Uterus (tissue), 4 donors: Measurements from ENCODE around the gene HMX2. TPM values are rescaled to one million over a fixed set of nuclear protein-coding genes. Genes with fewer than 3 reads are reported as not detected.

Experiments used
- DNase-seq, 2 donors: peaks; one replicate each; pipeline ENCODE4 v3.0.0-alpha.2; 2019 to 2020
- H3K27ac ChIP-seq, 2 donors: fragments of 200-600 bp; sonication (generic); 1 replicate in 1 of 2; 2 replicates in 1 of 2; pipeline ENCODE4 v1.5.1; 2016 to 2018
- H3K27me3 ChIP-seq, 2 donors: fragments of 200-600 bp; sonication (generic); one replicate each; pipeline ENCODE4 v1.5.1; 2018 to 2019; ENCODE audit warnings: control low read depth in 1 of 2
- H3K36me3 ChIP-seq, 2 donors: fragments of 200-600 bp; sonication (generic); one replicate each; pipeline ENCODE4 v1.5.1; 2019; ENCODE audit warnings: control low read depth in 1 of 2
- H3K4me1 ChIP-seq, 2 donors: fragments of 200-600 bp; sonication (generic); one replicate each; pipeline ENCODE4 v1.5.1; 2018 to 2019; ENCODE audit warnings: control low read depth in 1 of 2
- H3K4me3 ChIP-seq, 2 donors: fragments of 200-600 bp; sonication (generic); 1 replicate in 1 of 2; 2 replicates in 1 of 2; pipeline ENCODE4 v1.5.1; 2018 to 2019; ENCODE audit warnings: mild to moderate bottlenecking in 1 of 2
- H3K9me3 ChIP-seq, 2 donors: fragments of 200-600 bp; sonication (generic); one replicate each; pipeline ENCODE4 v1.5.1; 2019; ENCODE audit warnings: control low read depth in 1 of 2
- POLR2A ChIP-seq, 2 donors: fragments of 450-650 bp; IDR thresholded peaks; one replicate each; pipeline ENCODE4 v1.6.1; 2016; ENCODE audit warnings: antibody characterized with exemption in 2 of 2, mild to moderate bottlenecking in 1 of 2, moderate library complexity in 1 of 2
- intact Hi-C: fragments of 100-400 bp; cut with DNase I; formaldehyde crosslinking; loops from one replicate; pipeline ENCODE4 v1.15.1; 2023; ENCODE audit warnings: low total_unique reads
- total RNA-seq, 4 donors: library from RNA; depleted of rRNA in 3 of 4; stranded (reverse); fragments of >200 nt in 3 of 4; gene quantifications; one replicate each; pipeline versions ENCODE4 v1.1.0 to v1.2.4, GENCODE V29; 2014 to 2023
- TF ChIP-seq, protein P1 (sequence below), 4 experiments: fragments of 200-600 bp in 2 of 4; fragments of 450-650 bp in 2 of 4; sonication (generic) in 2 of 4; IDR thresholded peaks; one replicate each; pipeline ENCODE4 v1.5.1; 2016 to 2019; ENCODE audit warnings: antibody characterized with exemption in 4 of 4, mild to moderate bottlenecking in 2 of 4, moderate library complexity in 1 of 4
- donor health status: DM: yes; HTN: yes; CAD: no.

HMX2 gene
- total RNA-seq, 4 donors from 2014 or later = not detected

- H3K4me3 ChIP-seq = no peak overlapping the region
- no peaks in the 10 kb centered on the region for H3K36me3 ChIP-seq
- no peak overlapping the region for H3K27ac ChIP-seq
- TF ChIP-seq POLR2A (IDR thresholded peaks at IDR 0.05) = no peak
- TF ChIP-seq, protein P1, sequence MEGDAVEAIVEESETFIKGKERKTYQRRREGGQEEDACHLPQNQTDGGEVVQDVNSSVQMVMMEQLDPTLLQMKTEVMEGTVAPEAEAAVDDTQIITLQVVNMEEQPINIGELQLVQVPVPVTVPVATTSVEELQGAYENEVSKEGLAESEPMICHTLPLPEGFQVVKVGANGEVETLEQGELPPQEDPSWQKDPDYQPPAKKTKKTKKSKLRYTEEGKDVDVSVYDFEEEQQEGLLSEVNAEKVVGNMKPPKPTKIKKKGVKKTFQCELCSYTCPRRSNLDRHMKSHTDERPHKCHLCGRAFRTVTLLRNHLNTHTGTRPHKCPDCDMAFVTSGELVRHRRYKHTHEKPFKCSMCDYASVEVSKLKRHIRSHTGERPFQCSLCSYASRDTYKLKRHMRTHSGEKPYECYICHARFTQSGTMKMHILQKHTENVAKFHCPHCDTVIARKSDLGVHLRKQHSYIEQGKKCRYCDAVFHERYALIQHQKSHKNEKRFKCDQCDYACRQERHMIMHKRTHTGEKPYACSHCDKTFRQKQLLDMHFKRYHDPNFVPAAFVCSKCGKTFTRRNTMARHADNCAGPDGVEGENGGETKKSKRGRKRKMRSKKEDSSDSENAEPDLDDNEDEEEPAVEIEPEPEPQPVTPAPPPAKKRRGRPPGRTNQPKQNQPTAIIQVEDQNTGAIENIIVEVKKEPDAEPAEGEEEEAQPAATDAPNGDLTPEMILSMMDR (IDR thresholded peaks at IDR 0.05) = no peak
- DNase-seq = no peak
- H3K4me1 ChIP-seq = peaks cover 0 to 34% of the 10 kb centered on the region in 2 donors
- intact Hi-C loops = loop anchor here (10.0 kb wide), 1 partner anchor 415 kb away; no protein-coding TSS in a partner anchor
- H3K9me3 ChIP-seq = no peaks in the 10 kb centered on the region
- peaks cover 30 to 94% of the 10 kb centered on the region in 2 donors for H3K27me3 ChIP-seq
These were observed 8.3 kb upstream of the HMX2 start for GRCh38 chr10:123139521-123140163.

- DNase-seq = no peak
- H3K36me3 ChIP-seq = no peaks in the 10 kb centered on the region
- TF ChIP-seq POLR2A (IDR thresholded peaks at IDR 0.05) = no peak
- TF ChIP-seq, protein P1 (IDR thresholded peaks at IDR 0.05) = no peak
- intact Hi-C loops = no loop called here
- no peak overlapping the region for H3K27ac ChIP-seq
- H3K4me1 ChIP-seq = peaks cover 0 to 27% of the 10 kb centered on the region in 2 donors
- no peak overlapping the region for H3K4me3 ChIP-seq
- peaks cover 30 to 94% of the 10 kb centered on the region in 2 donors for H3K27me3 ChIP-seq
- H3K9me3 ChIP-seq = no peaks in the 10 kb centered on the region
These were observed 7.6 kb upstream of the HMX2 start for GRCh38 chr10:123140164-123140982.

DNA sequence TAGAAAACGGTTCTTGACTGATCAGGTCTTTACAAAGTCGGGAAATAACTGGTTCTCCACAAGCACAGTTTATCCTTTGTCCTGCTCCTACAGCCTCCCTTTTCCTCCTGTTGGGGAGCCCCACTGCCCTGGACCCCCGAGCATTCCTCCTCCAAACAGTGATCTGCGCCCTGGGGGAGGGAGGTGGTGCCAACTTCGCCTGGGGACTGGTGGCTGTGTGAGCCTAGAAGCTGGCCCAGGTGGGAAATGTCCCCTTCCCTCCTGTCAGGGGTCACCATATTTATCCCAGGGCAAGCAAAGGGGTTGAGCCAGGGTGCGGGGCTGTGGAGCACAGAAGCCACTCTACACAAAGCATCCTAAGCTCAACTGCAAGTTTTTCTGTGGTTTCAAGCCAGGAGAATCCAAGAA, 6.9 kb upstream of the HMX2 start:
- TF ChIP-seq, protein P1 (IDR thresholded peaks at IDR 0.05) = no peak
- no peak for TF ChIP-seq POLR2A (IDR thresholded peaks at IDR 0.05)
- Histone ChIP-seq H3K4me3 (no peak overlapping the region), H3K9me3 (no peaks in the 10 kb centered on the region), H3K4me1 (peaks cover 0 to 21% of the 10 kb centered on the region in 2 donors), H3K36me3 (no peaks in the 10 kb centered on the region), H3K27ac (no peak overlapping the region), H3K27me3 (peaks cover 33 to 97% of the 10 kb centered on the region in 2 donors)
- intact Hi-C loops = no loop called here
- no peak for DNase-seq

DNA sequence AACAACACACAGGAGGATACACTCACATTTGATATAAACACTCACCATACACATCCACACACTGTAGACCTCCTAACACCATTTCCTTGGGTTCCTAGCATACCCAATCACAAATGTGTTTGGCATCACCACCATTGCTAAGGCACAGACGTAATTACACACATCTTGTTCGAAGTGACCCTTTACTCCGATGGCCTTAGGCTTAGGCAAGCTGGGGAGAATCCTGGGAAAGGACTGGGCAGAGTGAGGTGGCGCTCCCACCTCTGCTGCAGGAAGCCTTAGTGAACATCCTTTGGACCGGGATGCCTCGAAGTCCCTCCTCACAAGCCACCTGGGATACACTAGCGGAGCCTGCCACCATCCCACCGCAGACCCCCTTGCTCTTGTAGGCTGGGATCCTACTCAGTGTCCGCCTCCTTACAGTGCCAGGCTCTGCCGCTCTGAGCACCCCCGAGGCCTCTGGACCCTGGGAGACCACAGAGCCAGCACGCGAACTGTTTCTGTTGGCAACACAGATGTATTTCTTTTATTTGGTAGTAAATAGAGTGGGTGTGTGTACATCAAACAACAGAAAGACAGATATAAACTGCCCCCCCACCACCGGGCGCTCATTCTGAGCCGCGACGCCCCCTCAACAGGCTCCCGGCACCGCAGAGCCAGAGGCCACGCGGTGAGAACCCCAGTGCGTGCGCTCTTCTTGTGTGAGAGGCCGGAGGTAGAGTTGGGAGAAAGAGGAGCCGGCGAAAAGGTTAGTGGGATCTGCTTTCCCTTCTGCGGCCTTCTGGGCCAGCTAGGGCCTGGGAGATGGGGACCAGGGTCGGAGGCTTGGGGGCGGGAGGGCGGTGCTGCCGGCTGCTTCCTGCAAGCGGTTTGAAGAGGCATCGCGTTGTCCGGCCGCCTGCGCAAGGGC, 5.9 kb upstream of the HMX2 start:
- Histone ChIP-seq H3K27me3 (peaks cover 32 to 95% of the 10 kb centered on the region in 2 donors), H3K27ac (no peak overlapping the region), H3K4me1 (peaks cover 0 to 12% of the 10 kb centered on the region in 2 donors), H3K9me3 (no peaks in the 10 kb centered on the region), H3K36me3 (no peaks in the 10 kb centered on the region), H3K4me3 (no peak overlapping the region)
- intact Hi-C loops = no loop called here
- DNase-seq = no peak
- no peak for TF ChIP-seq POLR2A (IDR thresholded peaks at IDR 0.05)
- TF ChIP-seq, protein P1 (IDR thresholded peaks at IDR 0.05) = no peak
